Activated CD4-positive, alpha-beta T cell treated with anti-CD3 and anti-CD28 coated beads for 36 hours (primary cell): Measurements from ENCODE around the gene ANKRD49. TPM values are rescaled to one million over a fixed set of nuclear protein-coding genes. Genes with fewer than 3 reads are reported as not detected.
A peak's percentile ranks its signal among the peaks of the same experiment; 100 is the strongest.

Experiments used
- ATAC-seq: fragments of 200-7000 bp; cut with Tn5 transposase; one replicate; pipeline ENCODE4 v1.10.0; 2021; ENCODE audit warnings: mild to moderate bottlenecking, moderate library complexity
- CTCF ChIA-PET: fragments of 350-600 bp; sonication (Branson Sonifier 250); formaldehyde crosslinking; loops from one replicate; lab custom pipeline; 2021; ENCODE audit warnings: antibody characterized with exemption; lab: Charles Lee
- POLR2A ChIA-PET: fragments of 350-600 bp; sonication (Branson Sonifier 250); formaldehyde crosslinking; loops from one replicate; lab custom pipeline; 2021; ENCODE audit warnings: antibody characterized with exemption, inconsistent platforms; lab: Charles Lee
- DNase-seq: peaks from one replicate; pipeline ENCODE4 v3.0.0-alpha.2; 2020
- H3K27ac Mint-ChIP-seq: one replicate; pipeline ENCODE4 v1.8.0; 2021; ENCODE audit warnings: mixed read lengths
- H3K27me3 Mint-ChIP-seq: one replicate; pipeline ENCODE4 v1.8.0; 2021; ENCODE audit warnings: mixed read lengths
- H3K36me3 Mint-ChIP-seq: one replicate; pipeline ENCODE4 v1.8.0; 2021; ENCODE audit warnings: low read depth, mixed read lengths
- H3K4me1 Mint-ChIP-seq: one replicate; pipeline ENCODE4 v1.8.0; 2021; ENCODE audit warnings: mixed read lengths
- H3K4me3 Mint-ChIP-seq: one replicate; pipeline ENCODE4 v1.8.0; 2021; ENCODE audit warnings: mild to moderate bottlenecking, moderate library complexity, mixed read lengths
- H3K9me3 Mint-ChIP-seq: one replicate; pipeline ENCODE4 v1.8.0; 2021; ENCODE audit warnings: low read depth, mixed read lengths
- intact Hi-C, 2 experiments: fragments of 100-400 bp; cut with DNase I in 1 of 2; cut with micrococcal nuclease in 1 of 2; formaldehyde crosslinking; loops; one replicate each; pipeline versions ENCODE4 v1.14.2 to v1.15.1; 2022 to 2024; cut with DNase I, micrococcal nuclease
- total RNA-seq, 2 experiments: library from RNA; stranded (reverse); gene quantifications; one replicate each; pipeline ENCODE4 v1.2.3, GENCODE V29; 2021

The ANKRD49 gene
- total RNA-seq, 2 experiments from 2014 or later, result 20.8 to 22.4 TPM

- Mint-ChIP-seq H3K9me3 (no peaks in the 10 kb centered on the region), H3K4me1 (peaks cover 9% of the 10 kb centered on the region), H3K27me3 (peaks cover 22% of the 10 kb centered on the region), H3K4me3 (peak within 1 kb of the TSS; percentile 66), H3K27ac (no peak within 1 kb of the TSS), H3K36me3 (no peaks in the 10 kb centered on the region)
- CTCF ChIA-PET, result interaction anchor here (0.8 to 1.5 kb wide), 6 partner anchors 8 to 92 kb away, joined by 3 to 4 read pairs (median 3); no protein-coding TSS in a partner anchor
- intact Hi-C loops, result loop anchor here in 1 of 2 experiments (2.0 kb wide), 1 partner anchor 31 kb away; the partner anchor contains the start of gene FUT4
- POLR2A ChIA-PET, result interaction anchor here (0.7 kb wide), 1 partner anchor 450 kb away, joined by 3 read pairs; no protein-coding TSS in a partner anchor
- ATAC-seq (peak; percentile 88), DNase-seq (peak; percentile 73)
Observed at GRCh38 chr11:94511932-94512781, 18.4 kb downstream of the ANKRD49 start, which contains the start of gene C11orf97. Gene C11orf97 (plus strand): TSS chr11:94512461. CDS start chr11:94512529, 68 bp downstream.

- intact Hi-C loops, result loop anchor here in 1 of 2 experiments (2.0 kb wide), 1 partner anchor 30 kb away; the partner anchor contains the start of gene FUT4
- Mint-ChIP-seq H3K27me3 (peaks cover 22% of the 10 kb centered on the region), H3K36me3 (no peaks in the 10 kb centered on the region), H3K27ac (no peak overlapping the region), H3K9me3 (no peaks in the 10 kb centered on the region), H3K4me3 (no peak overlapping the region), H3K4me1 (peaks cover 9% of the 10 kb centered on the region)
- DNase-seq (no peak), ATAC-seq (no peak)
- ChIA-PET CTCF (interaction anchor here (1.1 to 1.5 kb wide), 2 partner anchors 9 to 10 kb away, joined by 4 read pairs; no protein-coding TSS in a partner anchor), POLR2A (no interaction called here)
Observed at GRCh38 chr11:94513091-94513490, 19.3 kb downstream of the ANKRD49 start.

GRCh38 chr11:94515398-94515797 is 21.6 kb downstream of the ANKRD49 start:
- peaks cover 9% of the 10 kb centered on the region for H3K4me1 Mint-ChIP-seq
- ChIA-PET POLR2A (no interaction called here), CTCF (interaction anchor here (0.6 to 1.2 kb wide), 4 partner anchors 8 to 344 kb away, joined by 3 to 4 read pairs (median 3); no protein-coding TSS in a partner anchor)
- peaks cover 18% of the 10 kb centered on the region for H3K27me3 Mint-ChIP-seq
- ATAC-seq (no peak), DNase-seq (no peak)
- no peaks in the 10 kb centered on the region for H3K9me3 Mint-ChIP-seq
- H3K36me3 Mint-ChIP-seq, result no peaks in the 10 kb centered on the region
- H3K27ac Mint-ChIP-seq, result no peak overlapping the region
- intact Hi-C loops, result no loop called here
- H3K4me3 Mint-ChIP-seq, result no peak overlapping the region

- intact Hi-C loops, result no loop called here
- ChIA-PET CTCF (interaction anchor here (0.8 to 2.8 kb wide), 6 partner anchors 10 to 917 kb away, joined by 3 to 15 read pairs (median 3); no protein-coding TSS in a partner anchor), POLR2A (no interaction called here)
- Mint-ChIP-seq H3K27ac (no peak overlapping the region), H3K4me1 (peaks cover 9% of the 10 kb centered on the region), H3K36me3 (no peaks in the 10 kb centered on the region), H3K9me3 (no peaks in the 10 kb centered on the region), H3K27me3 (peaks cover 17% of the 10 kb centered on the region), H3K4me3 (no peak overlapping the region)
- DNase-seq (no peak), ATAC-seq (no peak)
Observed at GRCh38 chr11:94516725-94517124, 22.9 kb downstream of the ANKRD49 start.

- intact Hi-C loops, result loop anchor here in 1 of 2 experiments (2.0 kb wide), 1 partner anchor 379 kb away; no protein-coding TSS in a partner anchor
- POLR2A ChIA-PET, result interaction anchor here (0.7 kb wide), 1 partner anchor 322 kb away, joined by 3 read pairs; no protein-coding TSS in a partner anchor
- CTCF ChIA-PET, result interaction anchor here (0.6 to 2.8 kb wide), 2 partner anchors 13 to 383 kb away, joined by 3 to 15 read pairs; no protein-coding TSS in a partner anchor
- no peak for ATAC-seq
- H3K36me3 Mint-ChIP-seq, result no peaks in the 10 kb centered on the region
- H3K27me3 Mint-ChIP-seq, result peaks cover 8% of the 10 kb centered on the region
- H3K9me3 Mint-ChIP-seq, result no peaks in the 10 kb centered on the region
- no peak for DNase-seq
- no peaks in the 10 kb centered on the region for H3K4me1 Mint-ChIP-seq
- no peak overlapping the region for H3K4me3 Mint-ChIP-seq
- H3K27ac Mint-ChIP-seq, result no peak overlapping the region
Observed at GRCh38 chr11:94518300-94518699, 24.5 kb downstream of the ANKRD49 start.

- DNase-seq (no peak), ATAC-seq (peak; percentile 30)
- intact Hi-C loops, result loop anchor here (1.0 to 5.0 kb wide), 4 partner anchors 84 to 1908 kb away; no protein-coding TSS in a partner anchor
- ChIA-PET CTCF (interaction anchor here (0.5 to 3.0 kb wide), 17 partner anchors 8 to 408 kb away, joined by 3 to 11 read pairs (median 4); no protein-coding TSS in a partner anchor), POLR2A (no interaction called here)
- no peaks in the 10 kb centered on the region for H3K4me1 Mint-ChIP-seq
- H3K9me3 Mint-ChIP-seq, result no peaks in the 10 kb centered on the region
- no peak overlapping the region for H3K27ac Mint-ChIP-seq
- H3K27me3 Mint-ChIP-seq, result peaks cover 12% of the 10 kb centered on the region
- no peaks in the 10 kb centered on the region for H3K36me3 Mint-ChIP-seq
- no peak overlapping the region for H3K4me3 Mint-ChIP-seq
Observed at GRCh38 chr11:94519478-94520084, 25.8 kb downstream of the ANKRD49 start.

- Mint-ChIP-seq H3K9me3 (no peaks in the 10 kb centered on the region), H3K4me3 (no peak overlapping the region), H3K36me3 (no peaks in the 10 kb centered on the region), H3K4me1 (no peaks in the 10 kb centered on the region), H3K27me3 (peaks cover 5% of the 10 kb centered on the region), H3K27ac (no peak overlapping the region)
- ChIA-PET POLR2A (interaction anchor here (1.1 kb wide), 1 partner anchor 39 kb away, joined by 4 read pairs; no protein-coding TSS in a partner anchor), CTCF (interaction anchor here (1.4 to 3.0 kb wide), 4 partner anchors 10 to 1200 kb away, joined by 3 to 8 read pairs (median 4); no protein-coding TSS in a partner anchor)
- DNase-seq, result no peak
- intact Hi-C loops, result loop anchor here in 1 of 2 experiments (5.0 kb wide), 1 partner anchor 1906 kb away; no protein-coding TSS in a partner anchor
- no peak for ATAC-seq
Observed at GRCh38 chr11:94521684-94522083, 27.9 kb downstream of the ANKRD49 start.

- ATAC-seq (no peak), DNase-seq (no peak)
- intact Hi-C loops, result loop anchor here in 1 of 2 experiments (5.0 kb wide), 1 partner anchor 1903 kb away; no protein-coding TSS in a partner anchor
- Mint-ChIP-seq H3K9me3 (no peaks in the 10 kb centered on the region), H3K27me3 (peaks cover 9% of the 10 kb centered on the region), H3K36me3 (no peaks in the 10 kb centered on the region), H3K4me3 (no peak overlapping the region), H3K4me1 (no peaks in the 10 kb centered on the region), H3K27ac (no peak overlapping the region)
- ChIA-PET POLR2A (no interaction called here), CTCF (no interaction called here)
Observed at GRCh38 chr11:94524341-94524740, 30.6 kb downstream of the ANKRD49 start.

GRCh38 chr11:94525546-94526324 is 32.0 kb downstream of the ANKRD49 start:
- DNase-seq, result no peak
- intact Hi-C loops, result no loop called here
- H3K27me3 Mint-ChIP-seq, result peaks cover 9% of the 10 kb centered on the region
- no peaks in the 10 kb centered on the region for H3K36me3 Mint-ChIP-seq
- POLR2A ChIA-PET, result interaction anchor here (0.6 kb wide), 1 partner anchor 306 kb away, joined by 3 read pairs; no protein-coding TSS in a partner anchor
- CTCF ChIA-PET, result interaction anchor here (0.7 to 0.9 kb wide), 2 partner anchors 399 to 630 kb away, joined by 3 to 4 read pairs; no protein-coding TSS in a partner anchor
- no peak overlapping the region for H3K4me3 Mint-ChIP-seq
- no peak for ATAC-seq
- no peak overlapping the region for H3K27ac Mint-ChIP-seq
- no peaks in the 10 kb centered on the region for H3K4me1 Mint-ChIP-seq
- no peaks in the 10 kb centered on the region for H3K9me3 Mint-ChIP-seq
